SK-N-MC (cell line): ENCODE measurements around the gene PTPN1.

ENCODE experiments used
- DNase-seq: peaks from one replicate; pipeline ENCODE4 v3.0.0-alpha.2; 2011; ENCODE audit warnings: low read depth, low spot score
- H3K27ac ChIP-seq: fragments of 200-600 bp; sonication (generic); 2 replicates; pipeline ENCODE4 v1.5.1; 2016; ENCODE audit warnings: mixed run types
- H3K36me3 ChIP-seq: fragments of 200-600 bp; sonication (generic); 2 replicates; pipeline ENCODE4 v1.6.1; 2017; ENCODE audit warnings: antibody characterized with exemption, low read length, mixed read lengths; ENCODE audit not compliant: insufficient read depth
- H3K4me3 ChIP-seq: fragments of 200-600 bp; sonication (generic); 2 replicates; pipeline ENCODE4 v1.5.1; 2016
- H3K9ac ChIP-seq: fragments of 200-600 bp; sonication (generic); 2 replicates; pipeline ENCODE4 v1.8.0; 2017; ENCODE audit warnings: mixed run types, mixed read lengths; ENCODE audit not compliant: insufficient read length
- H3K9me3 ChIP-seq: fragments of 200-600 bp; sonication (generic); 2 replicates; pipeline ENCODE4 v1.6.1; 2017; ENCODE audit warnings: low read depth, mild to moderate bottlenecking, antibody characterized with exemption, low read length, moderate library complexity, mixed read lengths
- EZH2 ChIP-seq: fragments of 200-600 bp; sonication (generic); IDR thresholded peaks from one replicate; pipeline ENCODE4 v1.6.1; 2017; ENCODE audit warnings: antibody characterized with exemption
- FOXP2 ChIP-seq: optimal IDR thresholded peaks from 2 replicates; pipeline ENCODE3; 2011; ENCODE audit warnings: mild to moderate bottlenecking, moderate library complexity; ENCODE audit not compliant: insufficient read depth; ENCODE audit errors: extremely low read length, control extremely low read depth
- POLR2AphosphoS5 ChIP-seq: IDR thresholded peaks from 2 replicates; pipeline ENCODE4 v1.6.1; 2012; ENCODE audit warnings: mild to moderate bottlenecking, low read depth, low read length, borderline replicate concordance

Gene PTPN1

DNA sequence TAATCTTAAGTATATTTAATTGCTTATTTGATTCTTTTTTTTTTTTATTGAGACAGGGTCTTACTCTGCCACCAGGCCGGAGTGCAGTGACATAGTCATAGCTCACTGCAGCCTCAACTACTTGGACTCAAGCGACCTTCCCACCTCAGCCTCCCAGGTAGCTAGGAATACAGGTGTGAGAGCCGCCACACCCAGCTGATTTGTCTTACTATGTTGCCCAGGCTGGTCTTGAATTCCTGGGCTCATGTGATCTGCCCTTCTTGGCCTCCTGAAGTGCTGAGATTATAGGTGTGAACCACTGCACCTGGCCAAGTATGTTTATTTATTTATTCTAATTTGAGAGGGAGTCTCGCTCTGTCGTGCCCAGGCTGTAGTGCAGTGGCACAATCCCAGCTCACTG is 38.2 kb downstream of the PTPN1 start:
- H3K9me3 ChIP-seq = no peaks in the 10 kb centered on the region
- no peak for TF ChIP-seq EZH2
- TF ChIP-seq POLR2AphosphoS5 = no peak
- no peak for TF ChIP-seq FOXP2
- DNase-seq = no peak
- no peak overlapping the region for H3K4me3 ChIP-seq
- peak overlapping the region; percentile 55; the same call in 1 of the 2 replicates for H3K27ac ChIP-seq
- H3K36me3 ChIP-seq = peaks cover 10% of the 10 kb centered on the region
- H3K9ac ChIP-seq = no peak overlapping the region

DNA sequence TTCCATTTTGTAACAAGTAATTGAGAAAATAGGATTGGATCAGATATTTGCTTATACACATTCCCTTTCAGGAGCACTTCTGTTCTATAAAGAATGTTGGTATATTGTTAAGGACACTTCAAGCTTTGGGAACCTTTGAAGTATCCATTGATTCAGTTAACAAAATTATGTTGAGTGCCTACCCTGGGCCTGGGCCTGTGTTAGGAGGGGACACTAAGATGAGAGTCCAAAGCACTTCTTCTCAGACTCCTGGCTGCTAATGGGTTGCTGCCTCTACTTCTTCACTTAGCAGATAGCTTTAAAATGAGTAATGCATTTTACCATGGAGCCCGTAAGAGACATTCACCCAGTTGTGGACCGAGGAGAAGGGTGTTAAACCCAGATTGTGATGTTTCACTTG is 40.3 kb downstream of the PTPN1 start:
- peaks cover 11% of the 10 kb centered on the region for H3K36me3 ChIP-seq
- no peak overlapping the region for H3K27ac ChIP-seq
- H3K9me3 ChIP-seq = no peaks in the 10 kb centered on the region
- H3K9ac ChIP-seq = no peak overlapping the region
- TF ChIP-seq POLR2AphosphoS5 (no peak), EZH2 (no peak), FOXP2 (no peak)
- H3K4me3 ChIP-seq = no peak overlapping the region
- no peak for DNase-seq

DNA sequence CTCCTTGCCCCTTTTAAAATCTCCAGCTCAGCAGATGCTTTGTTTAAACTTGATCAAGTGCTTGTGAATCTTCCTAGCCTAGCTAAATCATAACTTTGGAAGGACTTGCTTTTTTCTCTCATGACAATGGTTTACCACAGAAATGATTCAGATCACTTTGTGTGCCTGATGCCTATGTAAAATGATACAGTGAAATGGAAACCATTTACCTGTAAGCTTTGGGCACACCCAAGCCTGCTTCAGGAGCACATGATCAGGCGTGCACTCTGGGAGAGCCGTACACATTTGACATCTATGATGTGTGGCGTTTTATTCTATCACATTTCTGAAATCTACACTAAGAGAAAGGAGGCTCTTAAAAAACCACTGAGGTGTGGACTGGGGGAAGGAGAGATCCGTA is 41.1 kb downstream of the PTPN1 start:
- peaks cover 11% of the 10 kb centered on the region for H3K36me3 ChIP-seq
- no peaks in the 10 kb centered on the region for H3K9me3 ChIP-seq
- no peak for TF ChIP-seq EZH2
- no peak for TF ChIP-seq POLR2AphosphoS5
- no peak for TF ChIP-seq FOXP2
- no peak overlapping the region for H3K4me3 ChIP-seq
- no peak for DNase-seq
- no peak overlapping the region for H3K9ac ChIP-seq
- no peak overlapping the region for H3K27ac ChIP-seq

DNA sequence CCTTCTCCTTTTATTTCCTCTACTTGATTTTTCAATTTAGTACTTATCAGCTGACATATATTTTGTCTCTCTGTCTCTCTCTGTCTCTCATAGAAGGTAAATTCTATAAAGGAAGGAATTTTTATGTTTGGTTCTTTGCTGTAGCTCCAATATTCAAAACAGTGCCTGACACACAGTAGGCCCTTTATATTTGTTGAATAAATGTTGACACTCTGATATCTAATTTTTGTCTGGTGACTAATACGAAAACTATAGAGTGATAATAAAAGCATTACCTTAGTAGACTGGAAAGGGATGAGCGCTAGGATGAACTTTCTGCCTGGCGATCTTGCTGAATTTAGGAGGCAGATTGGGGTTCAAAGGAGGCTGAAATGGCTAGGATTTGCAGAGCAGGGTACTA is 42.8 kb downstream of the PTPN1 start:
- no peak for DNase-seq
- no peaks in the 10 kb centered on the region for H3K9me3 ChIP-seq
- peaks cover 11% of the 10 kb centered on the region for H3K36me3 ChIP-seq
- no peak overlapping the region for H3K27ac ChIP-seq
- no peak overlapping the region for H3K4me3 ChIP-seq
- H3K9ac ChIP-seq = no peak overlapping the region
- no peak for TF ChIP-seq POLR2AphosphoS5
- no peak for TF ChIP-seq EZH2
- TF ChIP-seq FOXP2 = no peak

DNA sequence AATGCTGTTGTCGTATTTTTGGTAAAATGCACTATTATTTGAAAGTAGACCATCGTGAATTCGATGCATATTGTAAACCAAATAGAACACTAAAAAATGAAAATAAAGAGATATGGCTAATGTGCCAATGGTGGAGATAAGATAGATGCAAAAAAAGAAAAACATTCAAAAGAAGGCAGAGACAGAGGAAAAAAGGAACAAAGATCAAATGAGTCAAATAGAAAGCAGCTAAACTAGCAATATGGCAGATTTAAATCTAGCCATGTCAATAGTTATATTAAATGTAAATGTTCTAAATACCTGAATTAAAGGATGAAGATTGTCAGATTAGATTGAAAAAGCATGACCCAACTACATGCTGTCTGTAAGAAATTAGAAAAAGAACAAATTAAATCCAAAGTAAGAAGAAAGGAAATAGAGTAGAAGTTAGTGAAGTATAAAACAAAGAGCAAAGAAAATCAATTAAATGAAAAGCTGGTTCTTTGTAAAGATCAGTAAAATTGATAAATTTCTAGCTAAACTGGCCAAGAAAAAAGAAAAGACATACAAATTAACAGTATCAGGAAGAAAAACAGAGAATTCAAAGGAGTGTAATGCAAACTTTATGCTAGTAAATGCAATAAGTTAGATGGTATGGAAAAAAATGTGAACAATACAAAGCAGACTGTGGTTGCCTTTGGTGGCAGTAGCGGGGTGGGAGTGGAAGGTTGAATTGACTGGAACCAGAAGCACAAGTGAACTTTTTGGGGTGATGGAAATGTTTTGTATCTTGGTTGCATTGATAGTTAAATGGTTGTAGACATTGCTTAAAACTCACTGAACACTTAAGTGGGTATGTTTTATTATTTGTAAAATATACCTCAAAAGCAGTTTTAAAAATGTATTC is 44.8 kb downstream of the PTPN1 start:
- H3K27ac ChIP-seq = 0 out of 2 replicates have a peak overlapping the region, but pooled peaks have one; percentile 3

DNA sequence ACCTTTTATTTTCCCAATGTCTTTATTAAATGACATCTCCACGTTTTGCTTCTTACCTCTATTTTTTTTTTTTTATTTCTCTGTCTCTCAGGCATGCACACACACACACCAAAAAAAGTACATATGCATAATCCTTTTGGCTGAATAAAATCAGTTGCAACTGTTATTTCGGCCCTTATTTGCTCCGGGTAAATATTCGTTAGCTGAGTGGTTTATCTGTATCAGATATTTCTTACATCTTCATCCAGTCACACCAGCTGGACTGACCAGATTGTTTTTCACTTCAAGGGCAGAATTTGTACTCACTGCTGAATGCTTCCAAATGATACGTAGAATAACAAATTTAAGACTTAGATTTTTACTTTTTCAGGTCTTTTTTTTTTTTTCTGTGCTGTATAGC is 45.5 kb downstream of the PTPN1 start:
- Histone ChIP-seq H3K36me3 (peaks cover 8% of the 10 kb centered on the region), H3K9ac (no peak overlapping the region), H3K27ac (no peak overlapping the region), H3K4me3 (no peak overlapping the region), H3K9me3 (no peaks in the 10 kb centered on the region)
- no peak for DNase-seq
- TF ChIP-seq POLR2AphosphoS5 = no peak
- TF ChIP-seq EZH2 = no peak
- no peak for TF ChIP-seq FOXP2

More for the DNA sequence above, 44.8 kb downstream of the PTPN1 start:
- H3K36me3 ChIP-seq = peaks cover 8% of the 10 kb centered on the region
- no peak overlapping the region for H3K9ac ChIP-seq
- DNase-seq = no peak
- no peak overlapping the region for H3K4me3 ChIP-seq
- TF ChIP-seq FOXP2 = no peak
- no peaks in the 10 kb centered on the region for H3K9me3 ChIP-seq

DNA sequence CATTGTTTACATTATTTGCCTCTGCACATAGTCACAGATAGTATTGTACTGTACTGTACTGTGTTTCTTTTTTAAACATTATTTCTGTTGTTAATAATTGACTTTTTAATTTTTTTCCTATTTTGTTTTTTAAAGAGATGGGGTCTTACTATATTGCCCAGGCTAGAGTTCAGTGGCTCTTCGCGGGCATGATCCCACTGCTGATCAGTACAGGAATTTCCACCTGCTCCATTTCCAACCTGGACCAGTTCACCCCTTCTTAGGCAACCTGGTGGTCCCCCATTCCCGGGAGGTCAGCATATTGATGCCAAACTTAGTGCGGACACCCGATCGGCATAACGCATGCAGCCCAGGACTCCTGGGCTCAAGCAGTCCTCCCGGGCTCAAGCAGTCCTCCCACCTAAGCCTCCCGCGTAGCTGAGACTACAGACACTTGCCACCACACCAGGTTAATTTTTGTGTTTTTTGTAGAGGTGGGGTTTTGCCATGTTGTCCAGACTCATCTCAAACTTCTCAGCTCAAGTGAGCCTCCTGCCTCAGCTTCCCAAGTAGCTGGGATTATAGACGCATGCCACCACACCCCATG is 47.5 kb downstream of the PTPN1 start:
- no peak overlapping the region; the same call in 1 of the 2 replicates for H3K27ac ChIP-seq

DNA sequence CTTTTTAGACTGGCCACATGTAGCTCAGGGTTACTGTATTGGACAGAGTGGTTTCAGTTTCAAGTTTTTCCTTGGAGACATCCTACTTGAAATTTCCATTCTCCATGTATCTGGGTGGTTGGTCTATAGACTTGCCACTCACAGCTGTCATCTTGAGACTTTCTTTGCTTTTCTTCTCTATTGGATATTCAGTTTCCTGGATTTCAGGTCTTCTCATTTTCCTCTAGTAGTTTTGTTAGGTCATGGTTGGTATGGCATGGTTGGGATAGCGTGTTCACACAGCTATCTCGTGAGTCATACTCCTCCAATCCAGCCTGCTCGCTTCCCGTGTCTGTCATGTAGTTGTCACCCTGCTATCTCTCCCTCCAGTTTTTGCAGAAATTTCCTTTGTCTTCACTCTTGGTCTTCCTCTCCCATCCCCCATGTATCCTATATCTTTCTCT is 48.3 kb downstream of the PTPN1 start:
- Histone ChIP-seq H3K9ac (no peak overlapping the region), H3K27ac (no peak overlapping the region; the same call in 1 of the 2 replicates), H3K4me3 (no peak overlapping the region), H3K9me3 (no peaks in the 10 kb centered on the region), H3K36me3 (peaks cover 19% of the 10 kb centered on the region)
- TF ChIP-seq FOXP2 = no peak
- TF ChIP-seq POLR2AphosphoS5 = no peak
- no peak for TF ChIP-seq EZH2
- no peak for DNase-seq

More for the DNA sequence above, 47.5 kb downstream of the PTPN1 start:
- Histone ChIP-seq H3K36me3 (peaks cover 18% of the 10 kb centered on the region), H3K4me3 (no peak overlapping the region), H3K9me3 (no peaks in the 10 kb centered on the region), H3K9ac (no peak overlapping the region)
- TF ChIP-seq POLR2AphosphoS5 (no peak), FOXP2 (no peak), EZH2 (no peak)
- no peak for DNase-seq

DNA sequence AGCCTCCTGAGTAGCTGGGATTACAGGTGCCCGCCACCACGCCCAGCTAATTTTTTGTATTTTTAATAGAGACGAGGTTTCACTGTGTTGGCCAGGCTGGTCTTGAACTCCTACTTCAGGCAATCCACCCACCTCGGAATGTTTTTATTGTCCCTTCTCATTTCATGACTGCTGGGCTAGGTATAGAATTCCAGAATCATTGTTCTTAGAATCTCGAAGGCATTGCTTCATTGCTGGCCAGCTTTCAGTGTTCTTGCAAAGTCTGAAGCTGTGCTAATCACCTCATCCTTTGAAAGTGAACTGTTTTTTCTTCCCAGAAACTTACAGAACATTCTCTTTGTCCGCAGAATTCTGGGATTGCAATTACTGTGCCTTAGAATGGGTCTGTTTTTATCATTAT is 49.0 kb downstream of the PTPN1 start:
- Histone ChIP-seq H3K9me3 (no peaks in the 10 kb centered on the region), H3K27ac (peak overlapping the region; percentile 20; the same call in 1 of the 2 replicates), H3K9ac (no peak overlapping the region), H3K4me3 (no peak overlapping the region), H3K36me3 (peaks cover 21% of the 10 kb centered on the region)
- TF ChIP-seq FOXP2 (no peak), POLR2AphosphoS5 (no peak), EZH2 (no peak)
- DNase-seq = no peak
